Erythroblast (primary cell): ENCODE measurements around the gene DNAI2.

Source experiments
- GATA1 ChIP-seq: IDR thresholded peaks from 2 replicates; pipeline ENCODE4 v1.6.1; 2011; ENCODE audit warnings: low read depth, mild to moderate bottlenecking, control low read depth, low read length, moderate library complexity
- POLR2A ChIP-seq: IDR thresholded peaks from 2 replicates; pipeline ENCODE4 v1.6.1; 2011; ENCODE audit warnings: mild to moderate bottlenecking, low read length

GRCh38 chr17:74295625-74296547, 21.9 kb downstream of the DNAI2 start:
- TF ChIP-seq POLR2A (peak; percentile 46), GATA1 (no peak)
